GM18507 (cell line): ENCODE data around the gene ADAT1.

Source experiments
- DNase-seq: peaks from one replicate; pipeline ENCODE4 v3.0.0; 2011; ENCODE audit warnings: low read depth; ENCODE audit not compliant: insufficient read length; ENCODE audit errors: extremely low spot score
- FAIRE-seq: peaks from 2 replicates; lab custom pipeline; 2011; peaks lifted over from hg19 to GRCh38; lab: Jason Lieb, UNC

ADAT1 gene

DNA sequence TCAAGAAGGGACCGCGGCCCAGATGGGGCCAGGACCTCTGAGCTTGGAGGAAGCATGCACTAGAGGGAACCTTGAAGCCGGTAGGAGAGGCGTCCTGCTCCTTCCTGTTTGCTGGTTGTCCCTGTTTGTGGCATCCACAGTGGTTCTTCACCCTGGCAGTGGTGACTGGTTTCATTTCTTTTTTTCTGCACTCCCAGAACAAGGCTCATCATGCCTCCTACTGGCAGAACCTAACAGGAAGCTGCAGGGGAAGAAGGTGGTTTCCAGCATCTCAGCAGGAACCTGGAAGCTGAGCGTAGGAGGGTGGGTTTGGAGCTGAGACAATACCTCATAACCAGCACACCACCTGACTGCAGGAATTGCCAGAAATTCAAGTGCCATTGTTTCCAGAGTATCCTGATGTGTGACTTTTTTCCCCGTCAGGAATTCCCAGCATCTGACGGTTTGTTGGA is 72.8 kb downstream of the ADAT1 start:
- peak; percentile 81 for FAIRE-seq
- DNase-seq, result no peak
